ENCODE measurements around the gene RBM38. TPM values are rescaled to one million over a fixed set of nuclear protein-coding genes. Genes with fewer than 3 reads are reported as not detected.
A peak's percentile ranks its signal among the peaks of the same experiment; 100 is the strongest.

The RBM38 gene
- total and polyA plus RNA-seq, 10 of the 15 experiments (the other 5 are each of a cell fraction or from before 2014, with no cell fraction given) = 0.32 to 118 (median 25.2) TPM

DNA sequence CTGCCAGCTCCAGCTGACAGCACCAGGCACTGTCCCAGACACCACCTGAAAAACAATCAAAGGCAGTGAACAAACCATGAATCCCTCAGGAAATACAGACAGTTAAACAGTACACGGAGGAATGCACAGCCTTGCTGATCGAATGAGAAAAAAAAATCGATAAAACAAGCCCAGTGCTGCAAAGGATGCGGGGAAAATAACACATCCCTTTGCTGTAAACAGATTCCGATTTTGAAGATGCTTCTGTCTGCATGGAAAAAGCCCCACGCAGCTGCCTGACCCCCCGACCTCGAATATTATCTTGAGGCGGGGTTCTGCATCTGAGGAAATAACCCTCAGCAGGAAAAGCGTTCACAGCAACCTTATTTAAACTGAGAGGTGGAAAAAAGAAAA, 43.9 kb downstream of the RBM38 start:
- DNase-seq (ENCODE audit: low read depth, low spot score) (no peak), ATAC-seq (no peak), FAIRE-seq (no peak)
- WGBS (ENCODE audit: insufficient coverage, insufficient replicate concordance, low lambda C conversion rate, missing lambda C conversion rate) = 69% methylated on average over 10 of the region's 10 CpGs
- no peaks in the 10 kb centered on the region; the same call in 2 of the 3 replicates for H3K9me3 ChIP-seq (replicated peaks; ENCODE audit: control insufficient read depth, insufficient read depth, low read length)
- no peaks in the 10 kb centered on the region for H3K79me2 ChIP-seq (ENCODE audit: control insufficient read depth, insufficient read depth, low read length)
- no peaks in the 10 kb centered on the region for H4K20me1 ChIP-seq (ENCODE audit: control insufficient read depth, insufficient read depth)
- ChIA-PET RAD21 (ENCODE audit: unreplicated experiment) (interaction anchor here (0.7 to 1.8 kb wide), 6 partner anchors 8 to 54 kb away, joined by 3 to 11 read pairs (median 4); no protein-coding TSS in a partner anchor), CTCF (interaction anchor here (0.7 to 2.2 kb wide), 10 partner anchors 10 to 183 kb away, joined by 3 to 15 read pairs (median 4); no protein-coding TSS in a partner anchor), POLR2A (interaction anchor here (3.5 kb wide), 1 partner anchor 39 kb away, joined by 20 read pairs; no protein-coding TSS in a partner anchor), SMC1A (ENCODE audit: uncharacterized antibody, unreplicated experiment) (interaction anchor here (0.7 to 2.1 kb wide), 5 partner anchors 13 to 38 kb away, joined by 3 to 6 read pairs (median 5); no protein-coding TSS in a partner anchor)
- intact Hi-C loops (cut with micrococcal nuclease; ENCODE audit: unreplicated experiment) = no loop called here
- no peak overlapping the region for H3K9ac ChIP-seq (ENCODE audit: control insufficient read depth, insufficient read depth, low read length)
- H3K4me2 ChIP-seq (ENCODE audit: control insufficient read depth, insufficient read depth) = peak overlapping the region; percentile 30; the same call in 1 of the 2 replicates
- no peak overlapping the region for H3K27ac ChIP-seq (ENCODE audit: control insufficient read depth, insufficient read depth)
- in situ Hi-C loops (cut with MboI) = no loop called here
- peaks cover 35% of the 10 kb centered on the region for H3K4me1 ChIP-seq (ENCODE audit: control insufficient read depth, insufficient read depth, low read length)
- H3K27me3 ChIP-seq (replicated peaks in 1 of 2; ENCODE audit: control insufficient read depth in 2 of 2, insufficient read depth in 2 of 2, low read length in 1 of 2) = no peaks in the 10 kb centered on the region
- BruUV-seq (replicated peaks) = no TSS peak
- no peak overlapping the region for H3K4me3 ChIP-seq
- no peaks in the 10 kb centered on the region for H3K36me3 ChIP-seq (ENCODE audit: control insufficient read depth in 2 of 2, insufficient read depth in 2 of 2, low read length in 1 of 2)
- H2AFZ ChIP-seq (ENCODE audit: control insufficient read depth, low read depth, low read length) = peak overlapping the region; percentile 13; the same call in 1 of the 2 replicates
- TF ChIP-seq HDGF (IDR thresholded peaks at IDR 0.05) = no peak
- TF ChIP-seq NFYB (IDR thresholded peaks at IDR 0.05; ENCODE audit: insufficient read depth, low read depth, low read length) = no peak
- TF ChIP-seq, protein P1, sequence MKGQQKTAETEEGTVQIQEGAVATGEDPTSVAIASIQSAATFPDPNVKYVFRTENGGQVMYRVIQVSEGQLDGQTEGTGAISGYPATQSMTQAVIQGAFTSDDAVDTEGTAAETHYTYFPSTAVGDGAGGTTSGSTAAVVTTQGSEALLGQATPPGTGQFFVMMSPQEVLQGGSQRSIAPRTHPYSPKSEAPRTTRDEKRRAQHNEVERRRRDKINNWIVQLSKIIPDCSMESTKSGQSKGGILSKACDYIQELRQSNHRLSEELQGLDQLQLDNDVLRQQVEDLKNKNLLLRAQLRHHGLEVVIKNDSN (IDR thresholded peaks at IDR 0.05; ENCODE audit: borderline replicate concordance, extremely low read length, insufficient read depth, low read depth, low read length) = no peak
- TF ChIP-seq ATF7 (IDR thresholded peaks at IDR 0.05; ENCODE audit: low read depth) = no peak
- TF ChIP-seq TBL1XR1 (IDR thresholded peaks at IDR 0.05; ENCODE audit: low read depth, low read length) = no peak
- TF ChIP-seq SREBF2 (IDR thresholded peaks at IDR 0.05; ENCODE audit: low read length) = no peak
- no peak for TF ChIP-seq ETV6 (conservative IDR thresholded peaks at IDR 0.05 in 1 of 2, IDR thresholded peaks at IDR 0.05 in 1 of 2; ENCODE audit: borderline replicate concordance in 1 of 2, low read depth in 1 of 2)
- TF ChIP-seq, protein P2, sequence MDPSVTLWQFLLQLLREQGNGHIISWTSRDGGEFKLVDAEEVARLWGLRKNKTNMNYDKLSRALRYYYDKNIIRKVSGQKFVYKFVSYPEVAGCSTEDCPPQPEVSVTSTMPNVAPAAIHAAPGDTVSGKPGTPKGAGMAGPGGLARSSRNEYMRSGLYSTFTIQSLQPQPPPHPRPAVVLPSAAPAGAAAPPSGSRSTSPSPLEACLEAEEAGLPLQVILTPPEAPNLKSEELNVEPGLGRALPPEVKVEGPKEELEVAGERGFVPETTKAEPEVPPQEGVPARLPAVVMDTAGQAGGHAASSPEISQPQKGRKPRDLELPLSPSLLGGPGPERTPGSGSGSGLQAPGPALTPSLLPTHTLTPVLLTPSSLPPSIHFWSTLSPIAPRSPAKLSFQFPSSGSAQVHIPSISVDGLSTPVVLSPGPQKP (IDR thresholded peaks at IDR 0.05; ENCODE audit: low read depth, low read length) = no peak
- no peak for TF ChIP-seq YY1 (IDR thresholded peaks at IDR 0.05; ENCODE audit: low read depth, low read length)
- no peak for TF ChIP-seq SRF (IDR thresholded peaks at IDR 0.05; ENCODE audit: low read depth in 2 of 2, low read length in 2 of 2)
- TF ChIP-seq SIN3A (IDR thresholded peaks at IDR 0.05; ENCODE audit: low read depth, low read length) = no peak
- no peak for TF ChIP-seq SMC3 (IDR thresholded peaks at IDR 0.05; ENCODE audit: borderline replicate concordance, low read length)
- TF ChIP-seq HDAC6 (IDR thresholded peaks at IDR 0.05; ENCODE audit: unreplicated experiment) = no peak
- TF ChIP-seq EZH2 (IDR thresholded peaks at IDR 0.05; ENCODE audit: borderline replicate concordance, control insufficient read depth, low read depth, low read length) = no peak
- TF ChIP-seq MEF2B (IDR thresholded peaks at IDR 0.05; ENCODE audit: partially characterized antibody, poor library complexity, severe bottlenecking) = no peak
- no peak for TF ChIP-seq MYC (IDR thresholded peaks at IDR 0.05; ENCODE audit: insufficient read depth, insufficient read length, insufficient replicate concordance, low read length, severe bottlenecking)
- no peak for TF ChIP-seq RUNX3 (IDR thresholded peaks at IDR 0.05; ENCODE audit: low read length)
- TF ChIP-seq, protein P3, sequence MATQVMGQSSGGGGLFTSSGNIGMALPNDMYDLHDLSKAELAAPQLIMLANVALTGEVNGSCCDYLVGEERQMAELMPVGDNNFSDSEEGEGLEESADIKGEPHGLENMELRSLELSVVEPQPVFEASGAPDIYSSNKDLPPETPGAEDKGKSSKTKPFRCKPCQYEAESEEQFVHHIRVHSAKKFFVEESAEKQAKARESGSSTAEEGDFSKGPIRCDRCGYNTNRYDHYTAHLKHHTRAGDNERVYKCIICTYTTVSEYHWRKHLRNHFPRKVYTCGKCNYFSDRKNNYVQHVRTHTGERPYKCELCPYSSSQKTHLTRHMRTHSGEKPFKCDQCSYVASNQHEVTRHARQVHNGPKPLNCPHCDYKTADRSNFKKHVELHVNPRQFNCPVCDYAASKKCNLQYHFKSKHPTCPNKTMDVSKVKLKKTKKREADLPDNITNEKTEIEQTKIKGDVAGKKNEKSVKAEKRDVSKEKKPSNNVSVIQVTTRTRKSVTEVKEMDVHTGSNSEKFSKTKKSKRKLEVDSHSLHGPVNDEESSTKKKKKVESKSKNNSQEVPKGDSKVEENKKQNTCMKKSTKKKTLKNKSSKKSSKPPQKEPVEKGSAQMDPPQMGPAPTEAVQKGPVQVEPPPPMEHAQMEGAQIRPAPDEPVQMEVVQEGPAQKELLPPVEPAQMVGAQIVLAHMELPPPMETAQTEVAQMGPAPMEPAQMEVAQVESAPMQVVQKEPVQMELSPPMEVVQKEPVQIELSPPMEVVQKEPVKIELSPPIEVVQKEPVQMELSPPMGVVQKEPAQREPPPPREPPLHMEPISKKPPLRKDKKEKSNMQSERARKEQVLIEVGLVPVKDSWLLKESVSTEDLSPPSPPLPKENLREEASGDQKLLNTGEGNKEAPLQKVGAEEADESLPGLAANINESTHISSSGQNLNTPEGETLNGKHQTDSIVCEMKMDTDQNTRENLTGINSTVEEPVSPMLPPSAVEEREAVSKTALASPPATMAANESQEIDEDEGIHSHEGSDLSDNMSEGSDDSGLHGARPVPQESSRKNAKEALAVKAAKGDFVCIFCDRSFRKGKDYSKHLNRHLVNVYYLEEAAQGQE (IDR thresholded peaks at IDR 0.05; ENCODE audit: low read depth, low read length) = no peak

Data from GM12878 (cell line).